ENCODE data around the gene MFSD11. TPM values are rescaled to one million over a fixed set of nuclear protein-coding genes. Genes with fewer than 3 reads are reported as not detected.

MFSD11 gene
- total and polyA plus RNA-seq, 2 of the 8 experiments (the other 6 are each of a cell fraction or from before 2014, with no cell fraction given): 17.7 to 19.8 TPM

- TF ChIP-seq EP300 (IDR thresholded peaks at IDR 0.05; ENCODE audit: borderline replicate concordance in 1 of 2, low read depth in 2 of 2, low read length in 2 of 2) (no peak), E2F6 (IDR thresholded peaks at IDR 0.05) (no peak), BRCA1 (IDR thresholded peaks at IDR 0.05; ENCODE audit: low read depth, low read length) (no peak)
Measured at GRCh38 chr17:76810956-76811355, 73.0 kb downstream of the MFSD11 start (continued).
